Esophagus squamous epithelium (tissue), 4 donors: ENCODE results near the gene TECPR2.
A peak's percentile ranks its signal among the peaks of the same experiment; 100 is the strongest.

ENCODE experiments used
- CTCF ChIP-seq, 6 experiments: fragments of 450-650 bp in 4 of 6; fragments of 200-600 bp in 2 of 6; sonication (generic) in 2 of 6; IDR thresholded peaks; one replicate each; pipeline ENCODE4 v1.5.1; 2016 to 2019; ENCODE audit warnings: antibody characterized with exemption in 6 of 6, mild to moderate bottlenecking in 4 of 6, moderate library complexity in 4 of 6
- POLR2A ChIP-seq, 4 donors: fragments of 450-650 bp; IDR thresholded peaks; one replicate each; pipeline ENCODE4 v1.6.1; 2017; ENCODE audit warnings: antibody characterized with exemption in 4 of 4, mild to moderate bottlenecking in 4 of 4, moderate library complexity in 3 of 4

GRCh38 chr14:102362545-102363181 lies at the start of gene TECPR2, which contains the start of gene CINP:
- TF ChIP-seq CTCF (IDR thresholded peaks at IDR 0.05), result no peak
- TF ChIP-seq POLR2A (IDR thresholded peaks at IDR 0.05), result peak in 3 of 4 donors; percentile 14 to 81 (median 73)
